ENCODE data around the gene AFAP1.

The AFAP1 gene

DNA sequence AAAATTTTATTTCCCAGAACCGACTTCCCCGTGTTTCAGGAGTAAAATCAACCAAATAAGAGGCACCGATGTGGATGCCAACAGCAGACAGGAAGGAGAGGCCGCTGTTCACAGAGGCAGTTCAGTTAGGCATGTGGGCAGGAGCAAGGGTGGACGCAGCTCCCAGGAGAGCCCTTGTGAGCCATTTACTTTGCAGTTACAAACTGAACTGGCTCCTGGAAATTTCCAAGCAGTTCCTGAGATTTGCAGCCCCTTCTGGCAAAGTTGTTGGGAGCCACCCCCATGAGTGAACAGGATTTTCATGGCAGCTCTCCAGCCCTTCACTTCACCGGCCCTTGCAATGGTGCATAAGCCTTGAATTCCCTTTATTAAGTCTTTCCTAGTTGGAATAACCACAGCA lies 189.1 kb downstream of the AFAP1 start:
- no peak for DNase-seq

DNA sequence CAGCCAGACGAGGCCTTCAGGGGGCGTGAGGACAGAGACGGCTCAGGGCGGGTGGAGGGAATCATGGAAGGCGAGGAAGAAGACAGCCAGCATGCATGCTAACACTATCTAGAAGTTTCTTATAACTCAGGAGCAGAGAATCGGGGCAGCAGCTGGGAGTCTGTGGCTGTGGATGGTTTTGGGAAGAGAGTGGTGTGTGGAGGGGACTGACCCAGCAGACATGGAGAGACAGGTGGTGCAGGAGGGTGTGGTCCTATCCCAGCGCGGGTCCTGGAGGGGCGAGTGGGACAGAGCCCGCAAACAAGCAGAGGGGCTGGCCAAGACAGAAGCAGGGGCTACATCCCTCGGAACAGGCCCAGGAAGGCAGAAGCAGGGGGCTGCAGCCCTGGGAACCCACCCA lies 192.1 kb downstream of the AFAP1 start:
- DNase-seq, result no peak

DNA sequence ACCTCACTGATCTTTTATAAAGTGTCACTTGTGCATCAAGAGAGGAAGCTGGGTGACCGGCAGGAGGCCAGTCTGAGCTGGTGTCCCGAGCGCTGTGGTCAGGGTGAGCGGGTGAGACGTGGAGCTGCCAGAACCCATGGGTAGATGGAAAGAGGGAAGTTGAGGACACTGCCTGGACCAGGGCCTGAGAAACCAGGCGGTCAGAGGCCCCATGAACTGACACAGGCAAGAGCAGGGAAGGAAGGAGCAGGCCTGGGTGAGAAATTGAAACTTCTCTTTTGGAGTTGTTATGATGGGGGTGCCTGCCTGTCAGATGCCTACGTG lies 192.6 kb downstream of the AFAP1 start:
- DNase-seq, result no peak

DNA sequence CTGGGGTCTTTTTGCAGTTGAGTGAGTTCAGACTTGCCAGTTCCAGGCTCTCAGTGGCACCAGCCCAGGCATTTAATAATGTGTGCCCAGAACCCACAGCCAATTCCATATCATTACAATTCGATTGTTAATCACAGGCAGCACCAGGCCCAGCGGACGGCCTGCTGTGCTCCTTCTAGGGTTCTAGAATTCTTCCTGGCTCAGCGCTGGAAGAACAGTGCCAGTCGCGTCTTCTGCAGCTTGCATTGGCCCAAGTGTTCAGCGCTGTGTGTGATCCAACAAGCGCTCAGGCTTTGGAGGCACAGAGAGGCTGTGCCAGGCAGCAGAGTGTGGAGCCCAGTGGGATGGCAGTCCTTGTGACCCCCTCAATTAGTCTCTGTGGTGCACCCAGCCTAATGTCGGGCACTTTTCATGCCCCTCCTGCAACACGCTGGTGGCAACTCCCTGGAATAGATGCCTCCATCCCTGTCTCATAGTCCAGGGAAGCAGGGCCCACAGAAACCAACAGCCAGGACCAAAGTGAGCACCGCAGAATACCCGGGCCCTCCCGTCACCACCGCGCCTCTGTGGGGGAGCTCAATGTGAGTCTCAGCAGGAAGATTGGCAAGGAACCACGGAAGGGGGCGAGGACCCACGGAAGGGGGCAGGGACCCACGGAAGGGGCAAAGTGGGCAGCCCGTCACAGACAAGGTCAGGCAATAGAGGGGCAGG lies 193.2 kb downstream of the AFAP1 start:
- DNase-seq, result no peak

DNA sequence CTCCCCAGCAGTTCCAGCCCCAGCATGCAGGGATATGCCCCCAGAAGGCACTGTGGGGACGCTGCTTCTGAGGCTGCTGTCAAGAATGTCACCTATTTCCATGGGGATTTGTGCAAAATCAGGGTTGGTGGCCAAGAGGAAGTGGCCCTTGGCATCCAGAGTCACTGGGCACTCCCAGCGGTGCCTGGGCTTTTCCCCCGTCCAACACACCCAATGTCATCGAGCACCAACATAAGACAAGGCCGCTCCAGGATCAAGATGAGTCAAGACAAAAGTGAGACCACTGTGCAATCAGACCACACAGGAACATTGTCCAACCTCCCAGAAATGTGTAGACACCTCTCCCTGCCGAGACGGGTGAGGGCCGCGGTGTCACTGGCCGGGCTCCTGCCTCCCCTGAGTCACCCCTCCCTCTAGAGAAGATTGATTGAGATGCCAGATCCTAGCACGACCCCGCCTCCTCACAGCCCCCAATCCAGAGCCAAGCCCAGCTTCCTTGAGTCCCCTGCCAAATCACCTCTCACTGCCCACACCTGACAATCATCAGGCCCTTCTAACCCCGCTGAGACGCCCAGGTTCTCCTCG lies 194.3 kb downstream of the AFAP1 start:
- no peak for DNase-seq

DNA sequence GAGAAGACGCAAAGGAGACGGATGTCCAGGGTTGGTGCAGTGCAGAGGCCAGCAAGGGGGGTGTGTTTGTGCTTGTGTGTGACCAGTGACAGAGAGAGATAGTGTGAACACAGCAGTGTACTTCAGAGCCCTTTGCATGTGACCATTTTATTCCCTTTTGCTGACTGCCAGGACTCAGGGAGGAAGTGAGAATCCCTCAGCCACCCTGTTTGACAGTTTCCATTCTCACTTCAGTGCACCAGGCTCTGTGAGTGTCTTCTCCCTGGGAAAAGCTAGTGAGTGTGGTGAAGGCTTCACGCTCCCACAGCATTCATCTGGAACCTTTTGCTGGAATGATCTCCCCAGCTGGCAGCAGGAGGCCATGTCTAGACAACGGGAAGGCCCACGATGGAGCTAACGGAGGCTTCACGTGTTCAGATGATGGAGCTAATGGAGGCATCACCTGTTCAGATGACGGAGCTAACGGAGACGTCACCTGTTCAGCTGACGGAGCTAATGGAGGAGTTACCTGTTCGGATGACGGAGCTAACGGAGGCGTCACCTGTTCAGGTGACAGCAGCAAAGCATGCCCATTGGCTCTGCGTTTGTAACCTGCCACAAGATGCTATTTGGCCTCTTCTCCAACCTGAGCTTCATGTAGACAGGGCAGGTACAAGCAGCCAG lies 195.4 kb downstream of the AFAP1 start:
- no peak for DNase-seq

DNA sequence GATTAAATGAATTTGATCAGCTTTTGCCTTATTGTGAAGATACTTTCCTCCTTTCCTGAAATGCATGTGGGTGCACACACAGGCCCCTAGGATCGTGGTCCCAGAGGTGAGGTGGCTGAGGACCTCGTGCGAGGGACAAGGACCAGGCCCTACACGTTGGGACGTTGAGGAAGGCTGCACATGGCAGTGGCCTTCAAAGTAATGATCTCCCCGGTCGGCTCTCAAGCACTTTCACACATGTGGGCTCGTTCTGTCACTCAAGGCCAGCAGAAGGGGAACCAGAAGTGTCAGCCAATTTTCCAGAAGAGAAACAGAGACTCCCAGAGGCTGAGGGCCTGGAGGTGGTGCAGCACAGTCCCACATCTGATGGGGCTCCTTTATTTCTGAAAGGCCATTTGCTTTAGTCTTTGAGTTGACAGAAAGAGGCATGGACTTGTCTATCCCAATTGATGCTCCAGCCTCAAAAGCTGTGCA lies 196.8 kb downstream of the AFAP1 start:
- DNase-seq, result no peak

DNA sequence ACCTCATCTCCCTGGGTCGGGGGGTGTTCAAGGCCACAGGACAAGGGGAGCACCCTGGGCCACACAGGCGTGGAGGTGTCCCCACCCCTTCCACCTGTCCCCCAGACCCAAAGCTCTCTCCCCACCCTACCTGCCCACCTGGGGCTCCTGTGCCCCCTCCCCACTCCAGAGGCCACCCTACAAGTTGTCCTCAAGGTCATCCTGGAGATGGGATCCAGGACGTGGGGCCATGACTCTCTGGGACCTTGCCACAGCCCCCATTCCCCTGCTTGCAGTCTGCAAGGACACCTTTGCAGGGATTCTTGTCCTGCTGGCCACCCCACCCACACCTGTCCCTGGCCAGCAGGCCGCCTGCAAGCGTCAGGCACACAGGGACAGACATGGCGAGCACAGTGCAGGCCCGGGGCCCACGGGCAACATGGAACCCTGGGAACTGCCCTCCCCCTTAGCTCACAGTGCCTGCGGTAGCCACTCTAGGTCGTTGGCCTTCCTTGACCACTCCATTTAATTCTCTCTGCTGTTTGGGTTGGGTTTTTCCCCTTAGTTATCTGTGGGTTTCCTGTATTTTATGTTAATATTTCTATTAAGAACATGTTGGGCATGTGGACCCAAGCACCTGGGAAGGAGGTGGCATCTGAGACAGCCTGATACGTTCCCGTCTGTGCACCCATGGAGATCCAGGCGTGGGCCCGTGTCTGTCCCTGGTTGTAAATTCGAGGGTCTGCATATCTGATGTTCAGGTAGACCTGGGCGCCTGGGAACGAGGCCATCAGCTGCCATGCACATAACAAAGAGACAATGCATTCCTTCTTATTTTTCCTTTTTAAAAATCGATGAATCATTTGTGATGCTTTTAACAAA lies 197.5 kb downstream of the AFAP1 start:
- no peak for DNase-seq

DNA sequence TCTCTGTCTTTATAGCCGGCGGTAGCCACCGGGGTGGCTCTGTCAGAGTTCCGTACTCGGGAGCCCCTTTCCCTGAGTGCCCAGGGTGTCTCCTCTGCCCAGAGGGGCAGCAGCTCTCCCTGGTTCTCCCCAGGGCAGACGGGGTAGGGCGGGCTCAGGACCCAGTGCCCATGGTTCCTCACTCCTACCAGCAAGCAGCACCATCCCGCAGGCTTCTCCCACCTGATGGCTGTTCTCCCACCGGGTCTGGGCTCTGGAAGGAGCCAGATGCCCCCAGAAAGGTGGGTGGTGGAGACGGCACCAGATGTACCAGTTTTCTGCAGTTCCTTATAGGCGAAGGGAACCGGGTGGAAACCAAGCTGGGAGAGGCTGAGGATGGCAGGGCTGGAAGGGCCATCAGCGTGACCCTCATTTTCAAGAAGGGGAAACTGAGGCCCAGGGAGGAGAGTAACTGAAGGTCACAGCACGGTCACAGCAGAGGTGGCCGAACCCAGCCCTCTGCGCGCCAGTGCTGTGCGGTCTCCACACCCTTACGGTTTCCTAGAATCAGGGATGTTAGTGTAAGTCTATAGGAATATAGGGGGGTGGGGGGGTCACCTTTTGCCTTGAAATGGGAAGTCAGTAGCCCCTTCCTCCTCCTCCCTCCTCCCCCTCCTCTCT lies 198.7 kb downstream of the AFAP1 start:
- no peak for DNase-seq

DNA sequence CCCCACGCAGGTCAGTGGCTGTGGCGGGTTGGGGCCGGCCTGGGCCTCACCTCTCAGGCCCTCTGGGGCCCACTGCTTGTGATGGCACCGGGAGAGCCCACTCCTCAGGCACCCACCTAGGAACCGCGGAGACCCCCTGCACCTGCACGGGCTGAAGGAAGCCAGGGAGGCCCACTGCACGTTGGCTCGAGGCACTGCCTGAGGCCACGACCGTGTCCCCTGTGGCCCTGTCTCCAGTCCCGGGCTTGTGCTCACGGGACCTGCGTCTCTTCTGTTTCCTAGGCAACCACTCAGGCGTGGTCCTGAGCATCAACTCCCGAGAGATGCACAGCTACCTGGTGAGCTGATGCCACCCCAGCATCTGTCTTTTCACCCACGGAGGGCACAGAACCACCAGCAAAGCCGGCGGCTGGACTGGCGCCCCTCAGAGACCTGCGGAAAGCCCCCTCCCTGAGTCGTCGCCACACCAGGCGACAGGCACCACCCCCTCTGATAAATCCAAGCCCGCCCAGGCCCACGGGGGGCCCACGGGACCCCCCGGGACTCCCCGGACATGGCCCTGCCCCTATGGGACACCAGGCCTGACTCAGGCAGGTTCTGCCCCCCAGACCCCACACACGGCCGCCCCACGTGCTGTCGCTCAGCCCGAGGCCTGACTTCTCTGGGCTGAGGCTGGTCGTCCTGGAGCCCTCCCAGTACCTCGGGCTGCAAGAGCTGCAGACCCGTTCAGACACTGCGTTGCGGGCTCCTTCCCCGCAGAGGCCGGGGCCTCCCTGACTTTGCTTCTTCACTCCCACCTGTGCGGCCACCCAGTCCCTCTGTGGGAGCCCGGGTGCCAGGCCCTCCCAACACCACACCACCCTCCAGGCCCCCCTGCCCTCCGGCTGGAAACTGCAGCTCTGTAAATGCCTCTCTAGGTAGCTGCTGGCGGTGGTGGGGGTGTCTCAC lies 199.5 kb downstream of the AFAP1 start:
- DNase-seq, result no peak

DNA sequence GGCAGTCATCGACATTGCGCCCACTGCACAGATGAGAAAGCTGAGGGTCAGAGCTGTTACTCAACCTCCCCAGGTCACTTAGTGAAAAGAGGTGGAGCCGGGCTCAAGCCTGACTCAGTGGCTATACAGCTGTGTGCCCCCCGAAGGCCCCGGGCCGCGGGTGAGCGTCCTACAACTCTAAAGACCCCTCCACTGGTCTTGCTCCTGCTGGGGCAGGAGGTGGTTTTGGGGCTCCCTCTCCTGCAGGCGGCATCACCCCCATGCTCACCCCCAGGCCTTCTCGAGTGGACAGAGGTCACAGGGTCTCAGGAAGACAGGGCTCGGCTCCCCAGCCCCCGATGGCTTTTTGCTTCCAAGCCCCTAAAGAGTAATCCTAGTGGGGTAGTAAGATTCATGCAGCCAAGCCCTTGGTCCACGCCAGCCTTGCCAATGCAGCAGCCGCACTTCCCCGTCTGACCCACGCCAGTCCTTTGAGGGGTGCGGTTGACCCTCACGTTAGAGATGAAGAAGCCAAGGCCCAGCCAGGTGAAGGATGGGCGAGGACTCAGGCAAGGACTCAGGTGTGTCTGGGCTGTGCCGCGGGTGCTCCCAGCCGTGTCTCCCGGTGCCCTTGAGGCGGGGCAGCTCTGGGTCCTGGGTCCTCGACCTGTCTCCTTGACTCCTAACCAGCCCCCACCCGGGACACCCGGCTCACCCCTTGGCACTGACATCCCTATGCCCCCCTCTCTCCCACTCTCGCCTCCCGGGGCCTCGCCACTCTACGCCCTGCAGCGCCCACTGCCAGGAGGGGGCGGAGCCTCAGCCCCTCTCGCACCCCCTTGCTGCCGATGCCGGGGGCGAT lies 200.4 kb downstream of the AFAP1 start:
- no peak for DNase-seq

DNA sequence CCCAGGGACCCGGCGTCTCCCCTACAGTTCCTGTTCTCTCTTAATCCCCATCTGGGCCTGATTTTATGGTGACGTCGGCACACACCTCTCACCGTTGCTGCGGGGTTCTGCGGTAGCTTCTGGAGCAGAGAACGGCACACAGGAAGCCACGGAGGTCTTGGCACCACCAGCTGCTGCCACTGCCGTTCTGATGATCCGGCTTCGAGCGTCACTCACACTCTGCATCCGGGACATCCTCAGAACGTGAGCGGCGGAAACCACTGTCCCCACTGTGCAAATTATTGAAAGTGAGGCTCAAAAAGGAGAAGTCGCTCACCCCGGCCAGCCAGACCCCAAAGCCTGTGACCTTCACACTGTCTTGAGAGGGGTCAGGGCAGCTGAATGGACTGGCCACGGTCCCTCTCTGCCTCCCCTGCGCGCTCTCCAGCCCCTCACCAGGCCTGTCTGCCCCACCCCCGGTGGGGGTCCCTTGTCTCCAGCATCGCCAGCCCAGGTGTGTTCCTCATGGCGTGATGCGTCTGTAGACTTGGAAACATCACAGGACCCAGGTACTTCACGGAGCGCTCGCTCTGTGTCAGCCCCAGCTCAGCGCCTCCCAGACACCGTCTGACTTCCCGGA lies 201.1 kb downstream of the AFAP1 start:
- no peak for DNase-seq

DNA sequence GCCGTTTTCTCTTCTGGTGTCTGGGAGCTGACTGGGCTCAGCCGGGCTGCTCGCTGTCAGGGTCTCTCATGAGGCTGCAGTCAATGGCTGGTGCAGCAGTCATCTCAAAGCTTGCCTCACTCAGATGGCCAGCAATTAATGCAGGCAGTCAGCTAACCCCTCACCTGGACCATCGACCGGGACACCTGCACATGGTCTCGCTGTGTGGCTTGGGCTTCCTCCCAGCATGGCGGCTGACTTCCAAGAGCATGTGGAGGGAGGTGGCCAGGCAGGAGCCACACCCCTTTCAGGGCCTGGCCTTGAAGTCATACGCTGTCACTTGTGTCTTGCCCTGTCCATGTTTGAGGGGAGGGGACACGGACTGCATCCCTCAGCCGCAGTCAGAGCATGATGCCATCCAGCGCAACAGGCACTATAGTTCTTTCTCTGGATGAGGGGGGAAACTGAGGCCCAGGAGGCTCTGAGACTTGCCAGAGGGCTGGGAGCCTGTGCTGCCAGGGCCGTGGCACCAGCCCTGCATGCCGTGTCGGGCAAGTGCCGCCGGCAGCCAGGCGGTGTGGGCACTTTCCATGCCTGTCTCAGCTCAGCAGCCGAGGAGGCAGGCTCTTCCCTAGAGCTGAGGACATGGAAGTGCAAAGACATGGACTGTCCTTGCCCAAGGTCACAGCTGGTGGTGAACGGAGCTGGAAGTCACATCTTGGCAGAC lies 201.8 kb downstream of the AFAP1 start:
- no peak for DNase-seq

DNA sequence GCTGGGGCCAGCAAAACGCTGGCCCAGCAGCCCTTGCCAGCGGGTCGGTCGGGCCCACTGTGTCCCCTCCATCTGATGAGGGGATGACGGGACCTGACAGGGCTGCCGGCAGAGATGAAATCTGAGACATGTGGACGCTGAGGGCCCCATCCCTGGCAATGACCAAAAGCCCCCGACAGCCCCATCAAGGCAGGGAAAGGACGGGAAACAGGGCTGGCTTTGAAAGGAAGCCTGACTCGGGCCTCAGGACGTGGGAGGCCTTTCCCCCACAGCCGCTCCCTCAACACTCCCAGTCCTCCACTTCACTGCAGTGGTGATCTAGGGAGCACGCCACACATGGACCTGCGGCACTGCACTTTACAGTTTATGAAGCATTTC lies 202.4 kb downstream of the AFAP1 start:
- no peak for DNase-seq

DNA sequence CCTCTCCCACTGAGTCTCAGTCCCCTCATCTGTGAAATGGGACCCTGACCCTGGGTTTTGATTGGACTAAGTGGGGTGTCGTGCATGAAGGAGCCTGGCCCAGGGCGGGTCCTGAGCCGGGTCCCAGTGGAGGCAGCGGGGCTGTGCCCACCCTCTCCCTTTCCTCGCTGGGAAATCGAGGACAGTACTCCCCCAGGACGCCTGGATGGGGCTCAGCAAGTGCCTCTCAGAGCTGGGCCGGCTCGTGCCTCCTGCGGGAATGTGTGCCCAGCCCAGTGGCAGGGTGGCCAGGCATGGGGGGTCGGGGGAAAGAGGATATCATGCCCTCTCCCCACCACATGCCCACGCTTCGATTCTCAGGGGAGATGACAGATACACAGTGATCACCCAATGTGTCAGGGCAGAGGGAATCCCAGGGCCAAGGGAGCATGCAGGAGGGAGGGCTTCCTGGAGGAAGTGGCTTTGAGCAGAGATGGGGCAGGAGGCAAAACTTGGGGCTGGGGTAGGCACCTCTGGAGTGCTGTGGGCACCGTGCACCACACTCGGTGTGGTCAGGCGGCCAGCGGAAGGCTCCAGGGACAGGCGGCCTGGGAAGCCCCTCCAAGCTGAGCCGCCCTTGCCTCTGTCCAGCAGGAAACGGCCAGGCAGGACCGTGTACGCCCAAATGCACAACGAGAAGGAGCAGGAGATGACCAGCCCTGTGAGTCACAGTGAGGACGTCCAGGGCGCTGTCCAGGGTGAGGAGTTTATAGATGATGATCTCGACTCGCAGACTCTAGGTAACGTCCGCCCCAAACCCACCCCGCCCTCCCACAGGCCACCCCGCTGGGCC lies 203.0 kb downstream of the AFAP1 start:
- no peak for DNase-seq

DNA sequence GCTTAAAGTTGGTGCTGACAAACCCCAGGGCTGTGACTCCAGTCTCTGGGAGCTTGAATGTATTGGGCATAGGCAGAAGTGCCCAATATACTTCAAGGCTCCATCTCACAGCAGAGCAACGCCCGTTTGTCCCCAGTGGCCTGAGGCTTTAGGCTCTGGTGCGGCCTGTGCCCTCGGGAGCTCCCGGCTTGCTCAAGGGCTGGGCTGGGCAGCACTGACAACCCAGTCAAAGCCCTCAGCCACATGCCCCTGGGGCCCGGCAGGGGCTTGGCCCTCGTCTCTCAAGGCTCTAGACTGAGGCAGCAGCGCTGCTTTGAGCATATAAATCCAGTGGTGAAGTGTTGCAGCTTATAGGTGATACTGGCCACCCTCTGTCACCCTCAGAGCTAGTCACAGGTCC lies 203.7 kb downstream of the AFAP1 start:
- no peak for DNase-seq

DNA sequence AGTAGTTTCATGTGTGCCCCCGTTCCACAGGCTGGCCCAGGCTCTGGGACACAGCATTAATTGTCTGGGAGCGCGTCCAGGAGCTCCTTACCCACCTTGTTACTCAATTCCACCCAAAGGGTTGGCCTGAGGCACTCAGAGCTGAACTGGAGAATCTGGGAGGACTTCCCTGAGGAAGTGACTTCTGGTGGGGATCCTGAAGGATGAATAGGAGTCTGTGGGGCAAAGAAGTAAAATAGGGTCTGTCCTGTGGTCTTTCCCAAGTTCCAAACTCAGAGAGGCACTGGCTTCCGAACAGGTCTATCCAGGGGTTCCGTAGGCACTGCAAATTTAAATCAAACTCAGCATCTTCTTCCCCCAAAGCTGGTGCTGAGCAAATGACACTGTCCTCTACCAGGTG lies 204.3 kb downstream of the AFAP1 start:
- no peak for DNase-seq

DNA sequence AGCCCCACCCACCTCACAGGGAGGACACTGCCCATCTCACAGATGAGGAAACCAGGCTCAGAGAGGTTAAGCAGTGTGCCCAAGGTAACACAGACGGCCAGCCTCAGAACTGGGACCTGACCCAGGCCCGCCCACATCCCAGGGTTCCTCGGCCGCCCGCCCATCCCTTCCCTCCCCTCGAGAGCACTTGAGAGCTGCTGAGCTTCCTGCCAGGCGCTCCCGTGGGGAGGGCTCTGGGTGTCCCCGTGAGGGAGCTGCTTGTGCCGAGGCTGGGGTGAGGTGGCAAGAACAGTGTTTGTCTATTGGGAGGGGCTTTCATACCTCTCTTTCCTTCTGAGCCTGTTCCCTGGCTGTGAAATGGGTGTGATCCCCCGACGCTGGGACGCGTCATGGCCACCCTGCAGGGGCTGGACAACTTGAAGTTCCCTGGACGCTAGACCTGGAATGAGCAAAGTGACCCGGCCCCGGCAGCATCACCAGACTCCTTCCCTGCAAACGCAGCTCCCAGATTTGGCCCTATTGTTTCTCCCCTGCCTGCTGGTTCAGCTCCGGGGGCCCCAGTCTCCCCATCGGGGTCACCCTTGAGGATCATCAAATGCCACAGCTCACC lies 204.9 kb downstream of the AFAP1 start:
- DNase-seq, result no peak

All from stimulated activated CD4-positive, alpha-beta T cell treated with anti-CD3 and anti-CD28 coated beads, Interleukin-1b, Interleukin-23, amount 100 ng/mL, for 48 hours (primary cell).